Glutamatergic neuron (in vitro differentiated cells): ENCODE measurements around the gene ARHGAP1. TPM values are rescaled to one million over a fixed set of nuclear protein-coding genes. Genes with fewer than 3 reads are reported as not detected.

ENCODE experiments used
- DNase-seq: peaks from one replicate; pipeline ENCODE4 v3.0.0; 2022
- H3K27ac Mint-ChIP-seq: one replicate; pipeline ENCODE4 v1.8.0; 2020; ENCODE audit warnings: mild to moderate bottlenecking, mixed read lengths, inconsistent platforms; ENCODE audit not compliant: unreplicated experiment
- H3K27me3 Mint-ChIP-seq: one replicate; pipeline ENCODE4 v1.8.0; 2020; ENCODE audit warnings: mild to moderate bottlenecking, moderate library complexity, mixed read lengths, inconsistent platforms; ENCODE audit not compliant: unreplicated experiment
- H3K36me3 Mint-ChIP-seq: one replicate; pipeline ENCODE4 v1.8.0; 2020; ENCODE audit warnings: mild to moderate bottlenecking, mixed read lengths, inconsistent platforms; ENCODE audit not compliant: unreplicated experiment
- H3K4me1 Mint-ChIP-seq: one replicate; pipeline ENCODE4 v1.8.0; 2020; ENCODE audit warnings: mild to moderate bottlenecking, low read depth, mixed read lengths, inconsistent platforms; ENCODE audit not compliant: unreplicated experiment
- H3K4me3 Mint-ChIP-seq: one replicate; pipeline ENCODE4 v1.8.0; 2020; ENCODE audit warnings: mild to moderate bottlenecking, mixed read lengths, inconsistent platforms; ENCODE audit not compliant: unreplicated experiment
- H3K9me3 Mint-ChIP-seq: one replicate; pipeline ENCODE4 v1.8.0; 2020; ENCODE audit warnings: mild to moderate bottlenecking, moderate library complexity, mixed read lengths, inconsistent platforms; ENCODE audit not compliant: unreplicated experiment
- CTCF ChIP-seq: fragments of 200-600 bp; sonication (generic); IDR thresholded peaks from one replicate; pipeline ENCODE4 v1.5.0; 2021; ENCODE audit not compliant: partially characterized antibody, unreplicated experiment
- total RNA-seq: library from RNA; stranded (reverse); fragmentation: NEBNext Ultra II Directional; extraction: Animal tissue kit (Norgen Biotek cat#: 25700); gene quantifications from one replicate; pipeline ENCODE4 v1.2.1, GENCODE V29; 2021; ENCODE audit not compliant: unreplicated experiment

The ARHGAP1 gene
- total RNA-seq, 1 donor from 2014 or later = 38.4 TPM

GRCh38 chr11:46736615-46737014 is 36.2 kb upstream of the ARHGAP1 start:
- no peak for TF ChIP-seq CTCF
- Mint-ChIP-seq H3K36me3 (peaks cover under 1% of the 10 kb centered on the region), H3K27ac (no peak overlapping the region), H3K9me3 (peaks cover 3% of the 10 kb centered on the region), H3K4me1 (no peaks in the 10 kb centered on the region), H3K4me3 (no peak overlapping the region), H3K27me3 (peaks cover 3% of the 10 kb centered on the region)
- DNase-seq = no peak

- TF ChIP-seq CTCF = no peak
- DNase-seq = no peak
- Mint-ChIP-seq H3K27me3 (peaks cover 3% of the 10 kb centered on the region), H3K9me3 (peaks cover 3% of the 10 kb centered on the region), H3K27ac (no peak overlapping the region), H3K4me3 (no peak overlapping the region), H3K36me3 (no peaks in the 10 kb centered on the region), H3K4me1 (no peaks in the 10 kb centered on the region)
These were observed 35.7 kb upstream of the ARHGAP1 start for GRCh38 chr11:46736146-46736545.

GRCh38 chr11:46733234-46733633 is 32.8 kb upstream of the ARHGAP1 start:
- Mint-ChIP-seq H3K27me3 (no peaks in the 10 kb centered on the region), H3K4me1 (no peaks in the 10 kb centered on the region), H3K36me3 (no peaks in the 10 kb centered on the region), H3K4me3 (no peak overlapping the region), H3K9me3 (no peaks in the 10 kb centered on the region), H3K27ac (no peak overlapping the region)
- no peak for TF ChIP-seq CTCF
- DNase-seq = no peak

GRCh38 chr11:46731545-46731944 is 31.1 kb upstream of the ARHGAP1 start:
- Mint-ChIP-seq H3K36me3 (no peaks in the 10 kb centered on the region), H3K27ac (no peak overlapping the region), H3K4me1 (no peaks in the 10 kb centered on the region), H3K4me3 (no peak overlapping the region), H3K9me3 (no peaks in the 10 kb centered on the region), H3K27me3 (peaks cover 3% of the 10 kb centered on the region)
- no peak for TF ChIP-seq CTCF
- no peak for DNase-seq

- Mint-ChIP-seq H3K9me3 (no peaks in the 10 kb centered on the region), H3K27me3 (peaks cover 3% of the 10 kb centered on the region), H3K4me3 (no peak overlapping the region), H3K36me3 (no peaks in the 10 kb centered on the region), H3K27ac (no peak overlapping the region), H3K4me1 (peaks cover 1% of the 10 kb centered on the region)
- DNase-seq = no peak
- no peak for TF ChIP-seq CTCF
These were observed 28.9 kb upstream of the ARHGAP1 start for GRCh38 chr11:46729110-46730027.
